Mesendoderm (in vitro differentiated cells): Measurements from ENCODE around the gene C19orf18.
A peak's percentile ranks its signal among the peaks of the same experiment; 100 is the strongest.

ENCODE experiments used
- DNase-seq: peaks from one replicate; pipeline ENCODE4 v3.0.0; 2013
- H2AK5ac ChIP-seq: 2 replicates; pipeline ENCODE4 v1.6.1; 2013; ENCODE audit warnings: low read length, inconsistent platforms
- H2BK120ac ChIP-seq: 2 replicates; pipeline ENCODE4 v1.6.1; 2013; ENCODE audit warnings: low read depth, mild to moderate bottlenecking, low read length, moderate library complexity, mixed read lengths
- H2BK15ac ChIP-seq: replicated peaks from 2 replicates; pipeline ENCODE4 v1.6.1; 2013; ENCODE audit warnings: low read depth, mild to moderate bottlenecking, moderate library complexity
- H2BK5ac ChIP-seq: 2 replicates; pipeline ENCODE4 v1.6.1; 2013; ENCODE audit warnings: low read length, inconsistent platforms
- H3K18ac ChIP-seq: 2 replicates; pipeline ENCODE4 v1.6.1; 2013; ENCODE audit warnings: mild to moderate bottlenecking, low read length, mixed read lengths
- H3K23ac ChIP-seq: one replicate; pipeline ENCODE4 v1.6.1; 2013; ENCODE audit warnings: low read length
- H3K27ac ChIP-seq: 2 replicates; pipeline ENCODE4 v1.5.1; 2013; ENCODE audit warnings: low read depth, mild to moderate bottlenecking, inconsistent platforms, low read length, moderate library complexity
- H3K27me3 ChIP-seq: 2 replicates; pipeline ENCODE4 v1.6.1; 2013; ENCODE audit warnings: low read length, control low read depth, mild to moderate bottlenecking, inconsistent platforms; ENCODE audit not compliant: insufficient read depth, poor library complexity
- H3K36me3 ChIP-seq: 2 replicates; pipeline ENCODE4 v1.6.1; 2013; ENCODE audit warnings: low read length, inconsistent platforms; ENCODE audit not compliant: control insufficient read depth, insufficient read depth
- H3K4ac ChIP-seq: one replicate; pipeline ENCODE4 v1.6.1; 2013; ENCODE audit warnings: low read depth, mild to moderate bottlenecking, low read length, moderate library complexity
- H3K4me1 ChIP-seq: 2 replicates; pipeline ENCODE4 v1.6.1; 2013; ENCODE audit warnings: low read depth, low read length, inconsistent platforms; ENCODE audit not compliant: control insufficient read depth
- H3K4me2 ChIP-seq: 2 replicates; pipeline ENCODE4 v1.6.1; 2013; ENCODE audit warnings: low read length
- H3K4me3 ChIP-seq: 2 replicates; pipeline ENCODE4 v1.5.1; 2013; ENCODE audit warnings: mild to moderate bottlenecking, low read length
- H3K56ac ChIP-seq: one replicate; pipeline ENCODE4 v1.6.1; 2013; ENCODE audit warnings: low read length
- H3K79me1 ChIP-seq: 2 replicates; pipeline ENCODE4 v1.6.1; 2013; ENCODE audit warnings: low read length, inconsistent platforms
- H3K79me2 ChIP-seq: 2 replicates; pipeline ENCODE4 v1.6.1; 2013; ENCODE audit warnings: mild to moderate bottlenecking, low read length; ENCODE audit not compliant: control insufficient read depth, insufficient read depth
- H3K9ac ChIP-seq: 2 replicates; pipeline ENCODE4 v1.6.1; 2013; ENCODE audit warnings: low read length, inconsistent platforms
- H4K5ac ChIP-seq: one replicate; pipeline ENCODE4 v1.6.1; 2013; ENCODE audit warnings: low read length
- H4K8ac ChIP-seq: one replicate; pipeline ENCODE4 v1.6.1; 2013; ENCODE audit warnings: low read depth, mild to moderate bottlenecking, control low read depth, low read length, moderate library complexity
- WGBS: extraction: QIAGEN DNeasy Blood & Tissue Kit; methylation state at CpG from one replicate; pipeline ENCODE4 v1.1.7; 2013; ENCODE audit warnings: low lambda C conversion rate, missing lambda C conversion rate; ENCODE audit not compliant: insufficient coverage; ENCODE audit errors: extremely low coverage; 5-methylcytosine and 5-hydroxymethylcytosine counted together

C19orf18 gene

DNA sequence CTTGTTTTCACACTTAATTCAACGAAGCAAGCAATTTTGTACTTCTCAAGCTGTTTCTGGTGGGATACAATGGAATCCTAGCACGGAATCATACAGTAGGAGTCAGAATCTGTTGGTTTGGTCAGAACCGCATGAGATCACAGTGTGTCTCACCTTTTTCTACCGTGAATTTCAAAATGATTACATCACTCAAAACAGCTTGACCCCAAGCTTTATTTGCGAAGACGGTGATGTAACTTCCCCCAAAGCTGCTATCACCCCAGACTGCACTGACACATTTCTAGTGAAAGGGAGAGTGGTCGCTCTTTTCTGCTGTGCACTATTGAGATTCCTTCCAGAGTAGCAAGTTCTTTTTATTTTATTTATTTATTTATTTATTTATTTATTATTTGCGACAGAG, 9.6 kb downstream of the C19orf18 start:
- no peak overlapping the region for H3K23ac ChIP-seq
- no peak overlapping the region for H2BK120ac ChIP-seq
- H2BK15ac ChIP-seq: no peak overlapping the region
- no peaks in the 10 kb centered on the region for H3K79me1 ChIP-seq
- no peak overlapping the region for H4K5ac ChIP-seq
- H2BK5ac ChIP-seq: no peak overlapping the region
- no peak overlapping the region for H3K56ac ChIP-seq
- WGBS: no CpG with 5 or more reads among the region's 8 CpGs
- no peak overlapping the region for H2AK5ac ChIP-seq
- H3K4me2 ChIP-seq: no peak overlapping the region
- H3K79me2 ChIP-seq: no peaks in the 10 kb centered on the region
- no peak overlapping the region for H3K27ac ChIP-seq
- H3K36me3 ChIP-seq: no peaks in the 10 kb centered on the region
- H3K4me3 ChIP-seq: no peak overlapping the region
- H3K4ac ChIP-seq: no peak overlapping the region
- H3K27me3 ChIP-seq: no peaks in the 10 kb centered on the region
- no peak overlapping the region for H3K9ac ChIP-seq
- H3K4me1 ChIP-seq: no peaks in the 10 kb centered on the region
- no peak for DNase-seq
- no peak overlapping the region for H3K18ac ChIP-seq
- no peak overlapping the region for H4K8ac ChIP-seq

DNA sequence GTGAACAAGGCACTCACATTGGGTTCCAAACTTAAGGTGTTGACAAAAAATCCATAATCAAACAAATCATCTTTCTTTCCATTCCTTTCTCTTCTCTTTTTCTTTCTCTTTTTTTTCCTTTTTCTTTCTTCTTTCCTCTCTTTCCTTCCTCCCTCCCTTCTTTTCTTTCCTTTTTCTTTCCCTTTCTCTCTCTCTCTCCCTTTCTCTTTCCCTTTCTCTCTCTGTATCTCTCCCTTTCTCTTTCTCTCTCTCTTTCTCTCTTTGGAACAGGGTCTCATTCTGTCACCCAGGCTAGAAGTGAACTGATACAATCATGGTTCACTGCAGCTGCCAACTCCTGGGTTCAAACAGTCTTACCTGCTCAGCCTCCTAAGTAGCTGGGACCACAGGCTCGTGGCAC, 12.5 kb downstream of the C19orf18 start:
- Histone ChIP-seq H2BK120ac (no peak overlapping the region), H3K56ac (no peak overlapping the region), H3K9ac (no peak overlapping the region), H3K27me3 (no peaks in the 10 kb centered on the region), H3K36me3 (no peaks in the 10 kb centered on the region), H3K79me1 (no peaks in the 10 kb centered on the region), H2BK5ac (no peak overlapping the region), H3K4ac (no peak overlapping the region), H2AK5ac (no peak overlapping the region), H3K4me1 (no peaks in the 10 kb centered on the region), H2BK15ac (no peak overlapping the region), H3K79me2 (no peaks in the 10 kb centered on the region), H4K8ac (no peak overlapping the region), H3K18ac (no peak overlapping the region), H3K23ac (no peak overlapping the region), H3K27ac (no peak overlapping the region), H3K4me3 (no peak overlapping the region), H3K4me2 (no peak overlapping the region), H4K5ac (no peak overlapping the region)
- DNase-seq: no peak
- WGBS: no CpG with 5 or more reads among the region's 1 CpG

GRCh38 chr19:57954996-57955395, 19.3 kb downstream of the C19orf18 start:
- no peaks in the 10 kb centered on the region for H3K27me3 ChIP-seq
- no peak overlapping the region for H3K4ac ChIP-seq
- no peaks in the 10 kb centered on the region for H3K36me3 ChIP-seq
- H3K4me1 ChIP-seq: no peaks in the 10 kb centered on the region
- no peak overlapping the region for H2BK15ac ChIP-seq
- H3K23ac ChIP-seq: no peak overlapping the region
- no peak overlapping the region for H3K4me2 ChIP-seq
- H4K8ac ChIP-seq: no peak overlapping the region
- no peak overlapping the region for H2BK5ac ChIP-seq
- H2BK120ac ChIP-seq: no peak overlapping the region
- H2AK5ac ChIP-seq: no peak overlapping the region
- no peak overlapping the region for H4K5ac ChIP-seq
- H3K79me1 ChIP-seq: no peaks in the 10 kb centered on the region
- H3K56ac ChIP-seq: no peak overlapping the region
- no peak overlapping the region for H3K27ac ChIP-seq
- no peak overlapping the region for H3K18ac ChIP-seq
- H3K9ac ChIP-seq: no peak overlapping the region
- H3K4me3 ChIP-seq: no peak overlapping the region
- no peaks in the 10 kb centered on the region for H3K79me2 ChIP-seq
- DNase-seq: no peak
- WGBS: no CpG with 5 or more reads among the region's 4 CpGs

DNA sequence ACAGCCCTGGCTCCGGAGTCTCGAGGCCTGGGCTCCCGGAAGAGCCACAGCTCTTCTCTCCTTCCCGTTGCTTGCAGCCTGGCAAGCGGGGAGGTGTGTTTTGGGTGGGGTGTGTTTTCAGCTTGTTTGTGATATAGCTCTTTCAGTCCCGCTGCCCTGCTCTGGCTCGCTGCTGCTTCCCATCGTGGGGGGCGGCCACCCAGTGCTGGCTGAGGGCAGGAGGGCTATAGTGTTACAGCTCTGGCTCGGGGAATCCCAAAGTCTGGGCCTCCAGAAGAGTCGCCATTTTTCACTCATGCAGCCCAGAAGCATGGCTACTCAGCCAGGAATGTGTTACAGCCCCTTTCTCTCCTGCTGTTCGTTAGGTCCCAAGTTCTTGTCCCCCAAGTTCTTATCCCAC, 24.6 kb downstream of the C19orf18 start:
- H2BK120ac ChIP-seq: no peak overlapping the region
- peaks cover 25% of the 10 kb centered on the region for H3K79me2 ChIP-seq
- no peak overlapping the region for H3K27ac ChIP-seq
- H3K36me3 ChIP-seq: no peaks in the 10 kb centered on the region
- no peak for DNase-seq
- no peak overlapping the region for H3K56ac ChIP-seq
- H2AK5ac ChIP-seq: no peak overlapping the region
- no peak overlapping the region for H4K8ac ChIP-seq
- H3K23ac ChIP-seq: no peak overlapping the region
- no peak overlapping the region for H3K4me2 ChIP-seq
- no CpG with 5 or more reads among the region's 12 CpGs for WGBS
- H3K18ac ChIP-seq: no peak overlapping the region
- H4K5ac ChIP-seq: no peak overlapping the region
- no peak overlapping the region for H3K4me3 ChIP-seq
- H3K27me3 ChIP-seq: no peaks in the 10 kb centered on the region
- no peak overlapping the region for H3K9ac ChIP-seq
- peaks cover 8% of the 10 kb centered on the region for H3K4me1 ChIP-seq
- H2BK5ac ChIP-seq: no peak overlapping the region
- H3K79me1 ChIP-seq: peaks cover 17% of the 10 kb centered on the region
- H2BK15ac ChIP-seq: no peak overlapping the region
- H3K4ac ChIP-seq: no peak overlapping the region

- no peak overlapping the region for H3K23ac ChIP-seq
- H3K4me3 ChIP-seq: no peak overlapping the region
- no peak overlapping the region for H2BK120ac ChIP-seq
- H3K4me1 ChIP-seq: peaks cover 8% of the 10 kb centered on the region
- H3K27ac ChIP-seq: no peak overlapping the region
- no peaks in the 10 kb centered on the region for H3K27me3 ChIP-seq
- H2BK5ac ChIP-seq: no peak overlapping the region
- no peak for DNase-seq
- H4K8ac ChIP-seq: no peak overlapping the region
- H3K9ac ChIP-seq: no peak overlapping the region
- H3K79me1 ChIP-seq: peaks cover 17% of the 10 kb centered on the region
- H2BK15ac ChIP-seq: no peak overlapping the region
- peaks cover 27% of the 10 kb centered on the region for H3K79me2 ChIP-seq
- H3K56ac ChIP-seq: no peak overlapping the region
- no peak overlapping the region for H3K18ac ChIP-seq
- no peak overlapping the region for H3K4me2 ChIP-seq
- no peak overlapping the region for H3K4ac ChIP-seq
- H4K5ac ChIP-seq: no peak overlapping the region
- no peak overlapping the region for H2AK5ac ChIP-seq
- no CpG with 5 or more reads among the region's 24 CpGs for WGBS
- no peaks in the 10 kb centered on the region for H3K36me3 ChIP-seq
Observed at GRCh38 chr19:57949296-57949695, 25.0 kb downstream of the C19orf18 start.

GRCh38 chr19:57947419-57948134, 26.8 kb downstream of the C19orf18 start, which contains the start of gene ZNF256:
ZNF256 (minus strand) TSS chr19:57947706; CDS start chr19:57947474, 232 bp downstream.
- no peak within 1 kb of the TSS for H2BK15ac ChIP-seq
- H3K18ac ChIP-seq: no peak within 1 kb of the TSS
- H2BK120ac ChIP-seq: no peak within 1 kb of the TSS
- no peak within 1 kb of the TSS for H3K23ac ChIP-seq
- H3K56ac ChIP-seq: peak within 1 kb of the TSS; percentile 96
- no CpG with 5 or more reads among the region's 54 CpGs for WGBS
- H4K8ac ChIP-seq: no peak within 1 kb of the TSS
- peak; percentile 98 for DNase-seq
- peak within 1 kb of the TSS; percentile 93 for H3K4me3 ChIP-seq
- peaks cover 42% of the 10 kb centered on the region for H3K79me2 ChIP-seq
- H3K4me2 ChIP-seq: peak within 1 kb of the TSS; percentile 74
- no peak within 1 kb of the TSS for H3K27ac ChIP-seq
- H2AK5ac ChIP-seq: no peak within 1 kb of the TSS
- H4K5ac ChIP-seq: no peak within 1 kb of the TSS
- H2BK5ac ChIP-seq: no peak within 1 kb of the TSS
- peak within 1 kb of the TSS; percentile 82 for H3K9ac ChIP-seq
- H3K79me1 ChIP-seq: peaks cover 33% of the 10 kb centered on the region
- no peak within 1 kb of the TSS for H3K4ac ChIP-seq
- H3K4me1 ChIP-seq: peaks cover 8% of the 10 kb centered on the region
- H3K27me3 ChIP-seq: no peaks in the 10 kb centered on the region
- no peaks in the 10 kb centered on the region for H3K36me3 ChIP-seq
